GM21447 (cell line): ENCODE data around the gene LIPI.
"Not testable (repeated sequence)": the region's sequence is repeated elsewhere in the genome, so short reads cannot be mapped to it uniquely, and the experiment has no call there.

Experiments
- ATAC-seq: cut with Tn5 transposase; IDR thresholded peaks from one replicate; pipeline ENCODE4 v1.9.1; 2021; ENCODE audit not compliant: unreplicated experiment

Gene LIPI

GRCh38 chr21:14075346-14076142 lies 135.2 kb downstream of the LIPI start:
- ATAC-seq = no peak

- no peak for ATAC-seq
Observed at GRCh38 chr21:14074177-14074576, 136.6 kb downstream of the LIPI start.

GRCh38 chr21:14073615-14074014 lies 137.1 kb downstream of the LIPI start:
- ATAC-seq = no peak

GRCh38 chr21:14072761-14073535 lies 137.8 kb downstream of the LIPI start:
- ATAC-seq = no peak

- ATAC-seq = no peak
Observed at GRCh38 chr21:14071902-14072734, 138.6 kb downstream of the LIPI start.

GRCh38 chr21:14070968-14071367 lies 139.8 kb downstream of the LIPI start:
- ATAC-seq = no peak

GRCh38 chr21:14070049-14070893 lies 140.5 kb downstream of the LIPI start:
- ATAC-seq = no peak

GRCh38 chr21:14064296-14064645 lies 146.5 kb downstream of the LIPI start:
- ATAC-seq = no peak

- not testable (repeated sequence) for ATAC-seq
Observed at GRCh38 chr21:14063620-14064295, 147.0 kb downstream of the LIPI start.

- not testable (repeated sequence) for ATAC-seq
Observed at GRCh38 chr21:14062684-14063083, 148.1 kb downstream of the LIPI start.

GRCh38 chr21:14061820-14062219 lies 148.9 kb downstream of the LIPI start:
- not testable (repeated sequence) for ATAC-seq

GRCh38 chr21:14058995-14059627 lies 151.6 kb downstream of the LIPI start:
- not testable (repeated sequence) for ATAC-seq
